ENCODE measurements around the gene COL11A2. TPM values are rescaled to one million over a fixed set of nuclear protein-coding genes. Genes with fewer than 3 reads are reported as not detected.

The COL11A2 gene
- total and polyA plus RNA-seq, 2 of the 13 experiments (the other 11 are each of a cell fraction or from before 2014, with no cell fraction given) = 0.55 TPM

- TF ChIP-seq ZBTB1 (CRISPR knock-in tag; IDR thresholded peaks at IDR 0.05; ENCODE audit: borderline replicate concordance) = no peak
- no peak for TF ChIP-seq ZNF224 (CRISPR knock-in tag; IDR thresholded peaks at IDR 0.05)
- TF ChIP-seq ZNF101 (CRISPR knock-in tag; IDR thresholded peaks at IDR 0.05; ENCODE audit: borderline replicate concordance, low read depth) = no peak; the same call in 1 of the 2 replicates
- no peak for TF ChIP-seq SALL2 (CRISPR knock-in tag; IDR thresholded peaks at IDR 0.05)
- TF ChIP-seq HDAC1 (CRISPR knock-in tag; IDR thresholded peaks at IDR 0.05) = no peak
- peak; percentile 65; the same call in 1 of the 2 replicates for TF ChIP-seq ZNF572 (CRISPR knock-in tag; IDR thresholded peaks at IDR 0.05)
- no peak for TF ChIP-seq ZNF512 (CRISPR knock-in tag; IDR thresholded peaks at IDR 0.05)
- TF ChIP-seq MIXL1 (CRISPR knock-in tag; IDR thresholded peaks at IDR 0.05) = no peak
- TF ChIP-seq ZNF354B (CRISPR knock-in tag; IDR thresholded peaks at IDR 0.05) = no peak; the same call in 1 of the 2 replicates
- TF ChIP-seq SP2 (CRISPR knock-in tag; IDR thresholded peaks at IDR 0.05) = no peak
- no peak for TF ChIP-seq ISL2 (CRISPR knock-in tag; IDR thresholded peaks at IDR 0.05)
- no peak for TF ChIP-seq CBFB (CRISPR knock-in tag; IDR thresholded peaks at IDR 0.05)
- TF ChIP-seq FOXA1 (IDR thresholded peaks at IDR 0.05) = no peak
- peak; percentile 87 for TF ChIP-seq FOXA1 (CRISPR knock-in tag; IDR thresholded peaks at IDR 0.05)
- TF ChIP-seq NR3C1 (CRISPR knock-in tag; IDR thresholded peaks at IDR 0.05) = no peak
- no peak for TF ChIP-seq ZNF562 (CRISPR knock-in tag; IDR thresholded peaks at IDR 0.05; ENCODE audit: borderline replicate concordance)
- peak; percentile 84; the same call in 1 of the 2 replicates for TF ChIP-seq BATF2 (CRISPR knock-in tag; IDR thresholded peaks at IDR 0.05)
- TF ChIP-seq ZNF232 (CRISPR knock-in tag; IDR thresholded peaks at IDR 0.05; ENCODE audit: borderline replicate concordance) = no peak
- TF ChIP-seq ZNF329 (CRISPR knock-in tag; IDR thresholded peaks at IDR 0.05; ENCODE audit: low read depth) = no peak
- 0 out of 2 replicates have a peak, but pooled peaks have one; percentile 72 for TF ChIP-seq HOXA9 (CRISPR knock-in tag; IDR thresholded peaks at IDR 0.05; ENCODE audit: borderline replicate concordance)
- TF ChIP-seq ATM (IDR thresholded peaks at IDR 0.05; ENCODE audit: borderline replicate concordance) = no peak
- no peak for TF ChIP-seq ZNF431 (CRISPR knock-in tag; IDR thresholded peaks at IDR 0.05; ENCODE audit: borderline replicate concordance, low read depth)
- no peak for TF ChIP-seq PRDM4 (CRISPR knock-in tag; IDR thresholded peaks at IDR 0.05; ENCODE audit: borderline replicate concordance)
- no peak for TF ChIP-seq ZNF790 (CRISPR knock-in tag; IDR thresholded peaks at IDR 0.05; ENCODE audit: borderline replicate concordance)
- no peak for TF ChIP-seq IKZF5 (CRISPR knock-in tag; IDR thresholded peaks at IDR 0.05)
- no peak for TF ChIP-seq KAT8 (CRISPR knock-in tag; IDR thresholded peaks at IDR 0.05)
- no peak for TF ChIP-seq ZNF550 (CRISPR knock-in tag; IDR thresholded peaks at IDR 0.05; ENCODE audit: borderline replicate concordance)
- TF ChIP-seq FOXO1 (CRISPR knock-in tag; IDR thresholded peaks at IDR 0.05) = no peak
Observed at GRCh38 chr6:33199687-33200218, 7.5 kb upstream of the COL11A2 start (continued).
